HEK293 (cell line): ENCODE data around the gene PPP1R1A.

Experiments used
- BCL11A ChIP-seq: fragments of 450-650 bp; formaldehyde crosslinking; IDR thresholded peaks from 2 replicates; pipeline ENCODE4 v1.5.1; 2016; ENCODE audit warnings: low read depth, missing biosample characterization, missing genetic modification characterization
- KLF1 ChIP-seq: fragments of 450-650 bp; formaldehyde crosslinking; IDR thresholded peaks from 2 replicates; pipeline ENCODE4 v1.5.1; 2016; ENCODE audit warnings: missing biosample characterization, missing genetic modification characterization
- KLF16 ChIP-seq: fragments of 450-650 bp; formaldehyde crosslinking; IDR thresholded peaks from 2 replicates; pipeline ENCODE4 v1.5.1; 2017; ENCODE audit warnings: missing biosample characterization, missing genetic modification characterization
- MEIS1 ChIP-seq: sonication (generic); formaldehyde crosslinking; IDR thresholded peaks from 2 replicates; pipeline ENCODE4 v1.8.1; 2022; ENCODE audit warnings: missing genetic modification reagents, mild to moderate bottlenecking, borderline replicate concordance
- YY1 ChIP-seq: fragments of 450-650 bp; formaldehyde crosslinking; IDR thresholded peaks from 2 replicates; pipeline ENCODE4 v1.5.1; 2018; ENCODE audit warnings: missing biosample characterization, missing genetic modification characterization
- ZNF654 ChIP-seq: fragments of 450-650 bp; formaldehyde crosslinking; IDR thresholded peaks from 2 replicates; pipeline ENCODE4 v1.5.1; 2016; ENCODE audit warnings: low read depth, missing biosample characterization, missing genetic modification characterization
- ZSCAN30 ChIP-seq: fragments of 450-650 bp; IDR thresholded peaks from 2 replicates; pipeline ENCODE4 v1.5.1; 2018; ENCODE audit warnings: missing biosample characterization, mild to moderate bottlenecking, missing genetic modification characterization, moderate library complexity
- TF ChIP-seq, protein P1 (sequence below): fragments of 450-650 bp; formaldehyde crosslinking; IDR thresholded peaks from 2 replicates; pipeline ENCODE4 v1.5.1; 2016; ENCODE audit warnings: missing biosample characterization, missing genetic modification characterization

DNA sequence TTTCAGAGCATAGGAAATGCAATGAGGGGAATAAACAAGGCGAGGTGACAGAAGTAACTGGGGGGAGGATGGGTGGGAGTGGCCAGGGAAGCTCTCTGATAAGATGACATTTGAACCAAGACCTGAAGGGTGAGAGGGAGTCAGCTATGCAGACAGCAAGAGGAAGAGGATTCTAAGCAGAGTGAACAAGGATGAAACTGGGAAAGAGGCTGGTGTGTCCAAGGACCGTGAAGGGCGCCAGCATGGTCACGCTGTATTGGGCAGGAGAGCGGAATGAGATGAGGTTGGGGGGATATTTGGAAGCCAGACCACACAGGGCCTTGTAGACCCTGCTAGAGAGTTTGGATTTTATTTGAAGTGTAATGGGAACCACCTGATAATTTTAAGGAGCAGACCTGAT is 10.5 kb upstream of the PPP1R1A start:
- no peak for TF ChIP-seq ZNF654 (tag by site-specific recombination)
- TF ChIP-seq MEIS1, result no peak
- no peak for TF ChIP-seq ZSCAN30 (tag by site-specific recombination)
- no peak for TF ChIP-seq BCL11A
- TF ChIP-seq, protein P1, sequence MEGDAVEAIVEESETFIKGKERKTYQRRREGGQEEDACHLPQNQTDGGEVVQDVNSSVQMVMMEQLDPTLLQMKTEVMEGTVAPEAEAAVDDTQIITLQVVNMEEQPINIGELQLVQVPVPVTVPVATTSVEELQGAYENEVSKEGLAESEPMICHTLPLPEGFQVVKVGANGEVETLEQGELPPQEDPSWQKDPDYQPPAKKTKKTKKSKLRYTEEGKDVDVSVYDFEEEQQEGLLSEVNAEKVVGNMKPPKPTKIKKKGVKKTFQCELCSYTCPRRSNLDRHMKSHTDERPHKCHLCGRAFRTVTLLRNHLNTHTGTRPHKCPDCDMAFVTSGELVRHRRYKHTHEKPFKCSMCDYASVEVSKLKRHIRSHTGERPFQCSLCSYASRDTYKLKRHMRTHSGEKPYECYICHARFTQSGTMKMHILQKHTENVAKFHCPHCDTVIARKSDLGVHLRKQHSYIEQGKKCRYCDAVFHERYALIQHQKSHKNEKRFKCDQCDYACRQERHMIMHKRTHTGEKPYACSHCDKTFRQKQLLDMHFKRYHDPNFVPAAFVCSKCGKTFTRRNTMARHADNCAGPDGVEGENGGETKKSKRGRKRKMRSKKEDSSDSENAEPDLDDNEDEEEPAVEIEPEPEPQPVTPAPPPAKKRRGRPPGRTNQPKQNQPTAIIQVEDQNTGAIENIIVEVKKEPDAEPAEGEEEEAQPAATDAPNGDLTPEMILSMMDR, result no peak
- no peak for TF ChIP-seq KLF16 (tag by site-specific recombination)
- TF ChIP-seq KLF1 (tag by site-specific recombination), result no peak
- TF ChIP-seq YY1 (tag by site-specific recombination), result no peak
